K562 (cell line): Measurements from ENCODE around the gene ZG16B.

Experiments
- CTCF ChIP-seq, 3 experiments: IDR thresholded peaks in 2 of 3; conservative IDR thresholded peaks in 1 of 3; 2 replicates each; pipeline ENCODE4 v1.5.1; 2011 to 2012; ENCODE audit warnings: low read length in 3 of 3, mild to moderate bottlenecking in 3 of 3, control low read depth in 2 of 3, improper control_type of control experiment in 1 of 3, inconsistent platforms in 1 of 3, low read depth in 1 of 3, mixed read lengths in 1 of 3, moderate library complexity in 1 of 3; ENCODE audit not compliant: insufficient read depth in 2 of 3
- ETS2 ChIP-seq: IDR thresholded peaks from 2 replicates; pipeline ENCODE4 v1.6.1; 2016; ENCODE audit warnings: borderline replicate concordance, missing genetic modification characterization, mild to moderate bottlenecking, moderate library complexity, missing compliant biosample characterization; ENCODE audit not compliant: poor library complexity, severe bottlenecking
- KAT8 ChIP-seq: fragments of 450-650 bp; IDR thresholded peaks from 2 replicates; pipeline ENCODE4 v1.6.1; 2016; ENCODE audit warnings: low read depth, mild to moderate bottlenecking
- MAFK ChIP-seq: IDR thresholded peaks from 2 replicates; pipeline ENCODE4 v1.6.1; 2011; ENCODE audit warnings: low read length, improper control_type of control experiment
- NCOA6 ChIP-seq: fragments of 450-650 bp; IDR thresholded peaks from 2 replicates; pipeline ENCODE4 v1.6.1; 2017; ENCODE audit warnings: mild to moderate bottlenecking
- SRF ChIP-seq, 2 experiments: fragments of 250-450, 450-650 bp in 1 of 2; sonication (Bioruptor Pico) in 1 of 2; sonication (generic) in 1 of 2; formaldehyde crosslinking; IDR thresholded peaks; 2 replicates each; pipeline versions ENCODE4 v1.5.0 to v1.5.1; 2020 to 2022; ENCODE audit warnings: mild to moderate bottlenecking in 1 of 2, missing genetic modification reagents in 1 of 2
- STAT5A ChIP-seq: IDR thresholded peaks from 2 replicates; pipeline ENCODE4 v1.6.1; 2012; ENCODE audit warnings: low read length, inconsistent platforms, borderline replicate concordance
- ZBTB34 ChIP-seq: fragments of 250-450 bp; sonication (Bioruptor Pico); IDR thresholded peaks from 2 replicates; pipeline ENCODE4 v1.8.0; 2021; ENCODE audit warnings: mild to moderate bottlenecking, moderate library complexity
- ZNF79 ChIP-seq: fragments of 250-450 bp; sonication (Bioruptor Pico); IDR thresholded peaks from 2 replicates; pipeline ENCODE4 v1.4.0; 2020; ENCODE audit warnings: low read depth, mild to moderate bottlenecking, moderate library complexity

- TF ChIP-seq KAT8 (no peak), CTCF (IDR thresholded peaks at IDR 0.05 in 2 of 3, conservative IDR thresholded peaks at IDR 0.05 in 1 of 3; ENCODE audit: insufficient read depth in 2 of 3, low read depth in 1 of 3, low read length in 3 of 3) (no peak), NCOA6 (no peak), ETS2 (no peak), ZBTB34 (CRISPR knock-in tag) (no peak), MAFK (no peak), SRF (CRISPR knock-in tag; IDR thresholded peaks at IDR 0.05) (no peak), ZNF79 (CRISPR knock-in tag) (no peak), STAT5A (no peak)
Measured at GRCh38 chr16:2799859-2800226, 30.3 kb upstream of the ZG16B start.
